GM12874 (cell line): ENCODE measurements around the gene TIMP4.

ENCODE experiments used
- TF ChIP-seq, protein P1 (sequence below): IDR thresholded peaks from 2 replicates; pipeline ENCODE4 v1.5.1; 2011; ENCODE audit warnings: low read depth, mild to moderate bottlenecking, control low read depth, low read length, moderate library complexity; ENCODE audit not compliant: insufficient read depth

Gene TIMP4

DNA sequence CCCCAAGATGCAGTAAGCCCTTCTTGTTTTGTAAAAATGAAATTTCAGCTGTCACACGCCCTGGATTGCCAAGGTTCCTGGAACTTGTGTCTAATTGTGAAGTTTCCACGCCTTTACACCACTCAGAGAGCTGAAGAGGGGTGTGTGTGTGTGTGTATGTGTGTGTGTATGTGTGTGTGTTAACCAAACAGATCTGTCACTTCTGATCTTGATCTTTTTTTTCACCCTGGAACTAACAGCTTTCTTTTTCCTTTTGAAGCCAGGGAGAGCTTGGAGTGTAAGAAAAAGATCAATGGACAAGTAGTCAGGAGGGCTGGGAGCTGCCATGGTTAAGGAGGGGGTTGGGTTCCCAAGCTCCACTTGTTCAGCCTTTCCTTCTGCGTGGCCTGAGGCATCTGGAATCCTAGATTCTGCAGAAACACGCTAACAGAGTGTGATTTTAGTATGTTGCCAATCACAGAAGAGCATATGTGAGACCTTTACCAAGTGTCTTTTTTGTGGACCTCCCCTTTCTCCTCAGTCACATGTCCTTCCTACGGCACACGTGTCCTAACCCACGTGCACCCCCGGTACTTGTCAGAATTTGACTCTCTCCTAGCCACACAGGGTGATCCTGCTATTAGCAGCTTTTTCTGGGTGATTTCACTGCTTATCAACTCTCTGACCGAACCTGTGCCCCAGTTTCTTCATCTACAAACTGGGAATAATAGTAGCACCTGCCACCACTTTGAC is 11.5 kb downstream of the TIMP4 start:
- TF ChIP-seq, protein P1, sequence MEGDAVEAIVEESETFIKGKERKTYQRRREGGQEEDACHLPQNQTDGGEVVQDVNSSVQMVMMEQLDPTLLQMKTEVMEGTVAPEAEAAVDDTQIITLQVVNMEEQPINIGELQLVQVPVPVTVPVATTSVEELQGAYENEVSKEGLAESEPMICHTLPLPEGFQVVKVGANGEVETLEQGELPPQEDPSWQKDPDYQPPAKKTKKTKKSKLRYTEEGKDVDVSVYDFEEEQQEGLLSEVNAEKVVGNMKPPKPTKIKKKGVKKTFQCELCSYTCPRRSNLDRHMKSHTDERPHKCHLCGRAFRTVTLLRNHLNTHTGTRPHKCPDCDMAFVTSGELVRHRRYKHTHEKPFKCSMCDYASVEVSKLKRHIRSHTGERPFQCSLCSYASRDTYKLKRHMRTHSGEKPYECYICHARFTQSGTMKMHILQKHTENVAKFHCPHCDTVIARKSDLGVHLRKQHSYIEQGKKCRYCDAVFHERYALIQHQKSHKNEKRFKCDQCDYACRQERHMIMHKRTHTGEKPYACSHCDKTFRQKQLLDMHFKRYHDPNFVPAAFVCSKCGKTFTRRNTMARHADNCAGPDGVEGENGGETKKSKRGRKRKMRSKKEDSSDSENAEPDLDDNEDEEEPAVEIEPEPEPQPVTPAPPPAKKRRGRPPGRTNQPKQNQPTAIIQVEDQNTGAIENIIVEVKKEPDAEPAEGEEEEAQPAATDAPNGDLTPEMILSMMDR: no peak

- TF ChIP-seq, protein P1: no peak
These were observed 14.7 kb downstream of the TIMP4 start for GRCh38 chr3:12143949-12144504.

GRCh38 chr3:12142476-12142875 is 16.2 kb downstream of the TIMP4 start:
- TF ChIP-seq, protein P1: no peak

DNA sequence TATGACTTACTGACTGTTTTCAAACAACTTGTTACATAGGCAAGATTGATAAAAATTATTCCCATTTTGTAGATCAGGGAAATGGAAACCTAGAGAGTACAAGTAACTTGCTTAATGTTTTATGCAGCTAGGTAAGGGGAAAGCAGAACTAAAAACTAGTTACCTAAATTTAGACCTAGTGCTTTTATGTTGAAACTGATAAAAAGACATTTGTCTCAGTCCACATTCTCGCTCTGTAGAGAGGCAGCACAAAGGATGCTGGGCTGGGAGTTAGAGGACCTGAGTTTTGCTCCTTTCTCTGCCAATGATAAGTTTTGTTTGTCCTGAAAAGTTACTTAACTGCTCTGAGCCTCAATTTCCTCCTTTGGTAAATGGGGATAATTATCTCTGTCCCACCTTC is 17.4 kb downstream of the TIMP4 start:
- TF ChIP-seq, protein P1: no peak

GRCh38 chr3:12139111-12139511 is 19.6 kb downstream of the TIMP4 start:
- TF ChIP-seq, protein P1: peak; percentile 38; the same call in 1 of the 2 replicates

DNA sequence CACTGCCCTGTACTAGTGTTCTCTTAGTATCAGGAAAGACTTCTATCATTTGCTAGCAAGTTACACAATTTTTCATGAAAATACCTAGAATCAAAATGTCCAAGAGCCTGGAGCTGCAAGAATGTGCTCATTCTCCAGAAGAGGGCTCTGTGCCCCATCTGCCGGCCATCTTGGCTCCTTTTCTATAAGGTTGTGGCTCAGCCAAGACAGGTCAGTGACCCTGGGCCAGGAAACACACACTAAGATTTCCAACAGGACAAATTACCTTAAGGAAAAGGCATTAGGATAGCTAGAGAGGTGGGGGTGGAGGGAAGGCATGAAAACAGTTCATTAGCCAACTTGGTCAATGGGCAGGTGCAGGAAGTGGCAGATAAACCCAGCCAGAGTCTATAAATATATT is 20.7 kb downstream of the TIMP4 start:
- TF ChIP-seq, protein P1: peak; percentile 44; the same call in 1 of the 2 replicates

GRCh38 chr3:12136371-12136770 is 22.3 kb downstream of the TIMP4 start:
- TF ChIP-seq, protein P1: no peak
